DMS53 treated with DMSO at 0.1 percent for 48 hours (cell line): Measurements from ENCODE around the gene MLPH.
A peak's percentile ranks its signal among the peaks of the same experiment; 100 is the strongest.

Experiments used
- DNase-seq: peaks from one replicate; lab custom pipeline; 2025; ENCODE audit not compliant: unreplicated experiment; lab: John Stamatoyannopoulos, UW

MLPH gene

DNA sequence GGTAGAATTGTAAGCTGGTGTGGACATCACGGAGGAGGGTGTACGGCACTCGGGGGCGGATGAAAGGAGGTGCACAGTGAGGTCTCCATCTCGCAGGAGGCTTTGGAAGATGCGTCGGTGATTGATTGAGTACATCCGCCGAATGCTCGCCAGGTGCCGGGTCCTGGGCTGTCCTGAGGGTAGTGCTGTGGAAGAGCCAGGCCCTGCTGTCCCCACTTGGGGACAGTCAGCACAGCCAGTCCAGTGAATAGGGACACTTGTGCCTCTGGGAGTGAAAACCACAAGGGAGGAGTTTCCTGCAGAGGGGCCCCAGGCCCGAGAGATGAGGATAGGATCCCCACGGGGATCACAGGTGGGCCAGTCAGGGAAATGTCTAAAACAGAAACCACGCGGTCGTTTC is 28.1 kb downstream of the MLPH start:
- DNase-seq: no peak

DNA sequence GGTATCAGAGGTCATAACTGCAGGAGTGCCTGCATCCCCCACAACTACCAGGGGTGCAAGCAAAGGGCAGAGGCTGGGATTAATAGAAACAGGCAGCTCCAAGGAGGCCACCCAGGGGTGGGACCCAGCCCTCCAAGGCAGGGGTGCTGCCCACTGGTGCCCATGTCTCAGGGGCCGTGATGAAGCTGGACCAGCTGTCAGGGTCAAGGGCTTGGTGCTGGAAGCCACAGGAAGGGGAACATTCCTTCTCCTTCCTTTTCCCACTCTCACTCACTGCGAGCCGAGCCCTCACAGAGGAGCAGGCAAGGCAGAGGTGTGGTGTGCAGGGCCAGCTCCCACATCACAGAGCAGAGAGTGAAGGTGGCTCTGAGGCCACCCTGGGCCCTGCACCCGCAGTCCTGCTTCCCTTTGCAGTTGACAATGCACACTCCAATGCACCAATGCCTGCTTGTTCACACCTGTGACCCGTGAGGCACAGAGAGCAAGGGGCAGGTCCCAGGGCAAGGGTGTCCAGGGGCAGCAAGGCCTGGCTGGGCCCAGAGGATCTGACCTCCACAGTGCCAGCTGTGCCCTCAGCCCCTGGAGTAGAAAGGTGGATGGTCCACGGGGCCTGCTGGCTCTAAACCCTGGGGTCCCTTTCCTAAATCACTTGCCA is 28.7 kb downstream of the MLPH start:
- no peak for DNase-seq

DNA sequence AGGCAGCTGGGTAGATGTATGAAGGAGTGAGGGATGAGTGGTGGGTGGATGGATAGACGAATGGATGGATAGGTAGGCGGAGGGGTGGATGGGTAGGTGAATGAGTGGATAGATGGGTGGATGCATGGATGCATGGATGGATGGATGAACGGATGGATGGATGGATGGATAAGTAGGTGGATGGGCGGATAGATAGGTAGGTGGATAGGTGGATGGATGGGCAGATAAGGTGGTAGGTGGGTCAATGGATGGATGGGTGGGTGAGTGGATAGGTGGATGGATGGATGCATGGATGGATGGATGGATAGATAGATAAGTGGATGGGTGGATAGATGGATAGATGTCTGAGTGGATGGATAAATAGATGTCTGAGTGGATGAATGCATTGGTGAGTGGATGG is 30.1 kb downstream of the MLPH start:
- DNase-seq: no peak

DNA sequence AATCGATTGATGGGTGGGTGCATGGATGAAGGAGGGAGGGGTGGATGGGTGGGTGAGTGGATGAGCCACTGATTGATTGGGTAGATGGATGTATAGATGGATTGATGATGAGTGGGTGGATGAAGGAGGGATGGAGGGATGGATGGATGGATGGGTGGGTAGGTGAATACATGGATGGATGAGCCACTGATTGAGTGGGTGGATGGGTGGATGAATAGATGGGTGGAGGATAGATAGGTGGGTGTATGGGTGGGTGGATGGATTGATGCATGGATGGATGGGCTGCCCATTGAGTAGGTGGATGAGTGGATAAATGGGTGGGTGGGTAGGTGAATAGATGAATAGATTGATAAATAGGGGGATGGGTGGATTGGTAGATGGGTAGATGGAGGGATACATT is 30.9 kb downstream of the MLPH start:
- DNase-seq: no peak

DNA sequence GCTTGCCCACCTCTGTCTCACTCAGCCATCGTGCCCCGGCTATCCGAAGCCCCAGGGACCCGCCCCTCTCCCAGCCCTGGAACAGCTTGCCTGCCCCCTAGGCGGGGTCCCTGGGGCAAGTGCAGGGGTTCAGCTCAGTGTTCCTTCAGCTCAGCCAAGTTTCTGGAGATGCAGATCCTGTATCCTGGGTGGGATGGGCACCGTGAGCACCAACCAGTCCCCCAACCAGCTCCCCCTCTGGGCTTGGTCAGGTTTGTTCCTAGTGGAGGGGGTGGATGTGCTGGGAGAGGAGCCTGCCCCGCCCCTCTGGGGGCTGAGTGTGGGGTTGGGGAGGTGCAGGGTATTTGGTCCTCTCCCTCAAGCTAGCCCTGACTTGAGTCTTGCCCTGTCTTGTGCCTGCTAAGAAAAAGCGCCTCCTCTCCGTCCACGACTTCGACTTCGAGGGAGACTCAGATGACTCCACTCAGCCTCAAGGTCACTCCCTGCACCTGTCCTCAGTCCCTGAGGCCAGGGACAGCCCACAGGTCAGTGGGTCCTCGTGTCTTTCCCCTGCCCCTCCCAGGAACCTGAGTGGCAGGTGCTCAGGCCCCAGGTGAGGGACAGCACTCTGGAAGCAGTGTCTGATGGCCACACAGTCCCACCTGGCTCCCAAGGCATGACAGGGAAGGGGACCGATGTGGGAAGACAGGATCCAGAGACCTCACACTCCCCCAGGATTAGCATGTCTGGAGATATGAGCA is 32.6 kb downstream of the MLPH start:
- DNase-seq: no peak

DNA sequence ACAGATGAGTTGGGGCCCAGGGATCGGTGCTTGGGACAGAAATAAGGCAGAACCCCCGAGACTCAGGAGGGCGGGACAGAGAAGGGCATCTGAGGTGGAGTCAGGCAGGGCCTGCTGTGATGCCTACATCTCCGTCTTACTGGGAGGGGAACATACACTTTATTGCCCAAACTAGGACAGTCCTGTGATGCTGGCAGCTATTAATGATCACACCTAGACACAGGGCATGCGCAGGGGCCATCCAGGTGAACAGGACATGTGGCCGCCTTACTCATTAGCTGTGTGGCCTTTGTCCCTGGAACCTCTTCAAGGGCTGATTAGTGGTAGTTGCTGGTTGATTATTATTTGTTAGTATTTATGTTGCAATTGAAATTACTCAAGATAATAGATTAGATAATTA is 33.2 kb downstream of the MLPH start:
- DNase-seq: no peak

DNA sequence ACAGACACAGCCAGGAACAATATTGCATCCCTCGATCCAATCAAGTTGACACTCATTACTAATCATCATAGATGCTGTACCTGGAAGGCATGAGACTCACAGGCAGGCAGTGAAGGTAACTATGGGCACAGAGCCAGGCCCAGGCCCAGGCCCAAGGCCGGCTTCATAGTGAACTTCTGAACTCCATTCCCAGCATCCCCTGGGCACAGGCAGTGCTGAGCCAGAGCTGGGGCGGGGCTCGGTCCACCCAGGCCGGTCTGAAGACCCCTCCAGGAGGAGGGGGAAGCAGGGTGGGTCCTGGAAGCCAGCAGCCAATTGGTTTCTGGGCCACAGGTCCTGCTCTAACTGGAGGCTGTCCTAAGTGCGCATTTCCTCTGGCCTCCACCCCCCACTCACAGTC is 37.6 kb downstream of the MLPH start:
- no peak for DNase-seq

DNA sequence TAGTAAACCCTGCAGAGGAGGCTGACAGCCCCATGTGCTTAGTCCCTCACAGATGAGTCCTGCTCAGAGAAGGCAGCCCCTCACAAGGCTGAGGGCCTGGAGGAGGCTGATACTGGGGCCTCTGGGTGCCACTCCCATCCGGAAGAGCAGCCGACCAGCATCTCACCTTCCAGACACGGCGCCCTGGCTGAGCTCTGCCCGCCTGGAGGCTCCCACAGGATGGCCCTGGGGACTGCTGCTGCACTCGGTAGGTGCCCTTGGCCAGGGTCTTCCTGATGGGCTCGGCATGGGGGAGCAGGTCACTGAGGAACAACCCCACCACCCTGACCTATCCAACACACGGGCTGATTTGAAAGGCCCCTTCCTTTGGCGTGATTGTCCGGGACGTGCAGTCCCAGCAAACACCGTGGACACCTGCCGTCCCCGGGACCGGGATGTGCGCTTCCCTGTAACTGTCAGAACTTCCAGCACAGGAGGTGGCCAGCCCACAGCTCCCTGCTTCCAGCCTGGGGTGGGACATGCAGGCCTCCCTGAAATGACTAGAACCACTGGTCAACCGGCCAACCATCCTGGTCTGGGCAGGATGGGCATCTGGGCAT is 38.6 kb downstream of the MLPH start:
- no peak for DNase-seq

DNA sequence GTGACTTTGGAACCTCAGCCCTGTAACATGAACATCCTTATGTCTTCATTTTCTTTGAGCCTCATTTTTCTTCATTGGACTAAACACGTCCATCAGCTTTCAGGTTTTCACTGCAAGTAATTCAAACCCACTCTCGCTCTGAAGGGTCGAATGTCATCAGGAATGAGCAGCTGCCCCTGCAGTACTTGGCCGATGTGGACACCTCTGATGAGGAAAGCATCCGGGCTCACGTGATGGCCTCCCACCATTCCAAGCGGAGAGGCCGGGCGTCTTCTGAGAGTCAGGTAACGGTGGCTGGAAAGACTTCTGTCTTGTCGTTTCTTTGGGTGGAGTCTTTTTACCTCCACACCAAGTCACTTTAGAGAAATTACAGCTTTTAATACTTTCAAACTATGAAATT is 40.2 kb downstream of the MLPH start:
- no peak for DNase-seq

DNA sequence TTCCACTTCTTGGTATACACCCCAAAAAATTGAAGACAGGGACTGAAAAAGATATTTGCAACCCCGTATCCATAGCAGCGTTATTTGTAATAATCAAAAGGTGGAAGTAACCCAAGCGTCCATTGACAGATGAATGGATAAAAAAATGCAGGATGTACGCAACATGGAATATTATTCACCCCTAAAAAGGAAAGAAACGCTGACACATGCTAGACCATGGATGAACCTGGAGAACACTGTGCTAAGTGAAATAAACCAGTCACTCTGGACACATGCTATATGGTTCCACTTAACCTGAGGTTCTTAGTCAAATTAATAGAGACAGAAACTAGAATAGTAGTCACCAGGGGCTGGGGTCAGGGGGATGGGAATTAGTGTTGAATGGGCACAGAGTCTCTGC is 40.7 kb downstream of the MLPH start:
- no peak for DNase-seq

DNA sequence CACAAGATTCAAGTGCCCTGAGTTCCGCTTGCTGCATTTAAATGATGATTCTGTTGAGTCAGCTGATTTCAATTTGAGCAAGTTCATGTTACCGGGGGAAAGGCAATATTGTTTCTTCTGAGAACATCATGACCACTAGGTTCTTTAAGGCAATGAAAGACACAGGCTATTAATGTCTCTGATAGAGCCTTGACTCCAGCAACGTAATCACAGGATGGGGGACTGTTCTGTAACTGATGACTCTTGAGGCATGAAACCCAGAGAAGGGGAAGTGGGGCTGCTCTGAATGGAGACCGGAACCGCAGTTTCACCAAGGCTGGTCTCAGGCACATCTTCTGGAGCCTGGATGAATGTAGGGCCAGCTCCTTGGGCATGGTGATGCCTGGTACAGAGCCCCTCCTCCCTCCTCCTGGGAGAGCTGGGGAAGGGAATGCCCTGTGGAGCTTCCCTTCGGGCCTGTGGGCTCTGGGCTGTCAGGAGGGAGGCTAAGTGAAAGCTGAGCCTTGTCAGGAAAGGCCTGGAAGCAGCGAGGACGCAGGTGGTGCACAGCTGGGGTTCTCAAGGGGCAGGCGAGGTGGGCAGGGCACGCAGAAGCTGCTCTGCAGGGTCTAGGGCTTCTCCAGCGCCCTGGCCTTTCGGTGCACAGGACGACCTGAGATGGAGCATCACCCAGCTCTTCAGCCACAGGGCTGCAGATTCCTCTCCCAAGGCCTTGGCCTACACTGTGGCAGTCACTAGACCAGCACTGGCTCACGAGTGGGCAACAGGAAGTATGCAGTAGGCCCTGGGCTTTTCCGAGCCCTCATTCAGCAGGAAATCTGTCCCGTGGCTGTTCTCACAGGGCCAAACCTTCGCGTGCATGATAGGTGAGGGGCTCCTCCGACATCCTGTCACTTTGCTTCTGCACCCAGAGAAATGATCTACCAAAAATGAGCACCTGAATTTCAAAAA is 42.7 kb downstream of the MLPH start:
- DNase-seq: no peak

DNA sequence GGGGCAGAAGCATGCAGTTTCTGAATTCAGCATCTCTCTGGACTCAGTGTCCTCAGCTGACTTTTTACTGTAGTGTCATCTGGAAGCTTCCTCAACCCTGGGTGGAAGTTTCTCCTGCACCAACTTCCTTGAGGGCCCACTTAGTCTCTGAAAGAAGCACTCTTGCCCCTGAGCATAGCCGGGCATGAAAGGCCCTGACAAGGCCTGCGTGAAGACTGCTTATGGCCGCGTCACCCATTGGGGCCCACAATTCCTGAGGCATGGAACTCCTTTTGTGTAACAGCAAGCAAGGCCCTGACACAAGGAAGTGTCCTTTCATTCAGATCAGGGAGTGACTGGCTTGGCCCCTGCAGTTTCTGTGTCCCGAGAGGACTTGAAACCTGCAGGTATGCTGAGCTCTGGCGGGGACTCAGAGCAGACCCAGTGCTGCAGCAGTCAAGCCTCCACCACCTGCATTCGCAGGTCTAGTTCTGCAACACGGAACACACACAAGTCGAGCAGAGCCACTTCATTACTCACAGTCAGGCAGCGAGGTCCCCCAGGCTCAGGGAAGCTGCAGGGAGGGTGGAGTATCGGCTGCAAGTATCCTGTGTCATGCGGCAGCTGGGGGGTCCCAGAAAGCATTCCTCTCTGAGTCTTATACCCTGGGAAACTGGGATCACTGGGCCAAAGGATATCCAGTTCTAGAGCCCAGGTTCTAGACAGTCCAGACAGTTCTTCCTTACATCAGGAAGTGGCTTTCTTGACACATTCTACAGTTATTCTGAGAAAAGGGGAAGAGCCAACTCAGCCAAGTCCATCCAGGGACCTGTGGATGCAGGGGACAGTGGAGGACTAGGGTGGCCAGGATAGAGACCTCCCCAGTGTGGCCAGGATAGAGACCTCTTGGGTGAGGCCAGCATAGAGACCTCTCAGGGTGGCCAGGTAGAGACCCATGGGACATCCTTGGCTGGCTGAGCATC is 43.7 kb downstream of the MLPH start:
- DNase-seq: no peak

DNA sequence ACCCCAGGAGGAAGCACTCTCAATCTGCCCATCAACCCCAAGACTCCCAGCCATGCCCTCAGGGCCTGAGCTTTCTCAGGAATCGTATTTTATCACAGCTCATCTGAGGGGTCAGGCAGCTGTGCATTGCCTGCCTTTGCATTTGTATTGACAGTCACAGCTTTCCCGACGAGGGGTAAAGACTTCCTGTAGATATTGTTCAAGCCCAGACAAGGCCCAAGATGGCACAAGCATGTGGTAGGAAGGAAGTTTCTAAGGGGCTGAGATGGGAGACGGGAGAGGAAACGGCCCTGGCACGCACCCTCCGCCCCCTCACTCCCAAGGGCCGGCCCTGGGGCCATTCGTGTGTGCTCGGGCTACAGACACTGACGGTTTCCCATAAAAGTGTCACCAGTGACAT is 45.1 kb downstream of the MLPH start:
- DNase-seq: no peak

DNA sequence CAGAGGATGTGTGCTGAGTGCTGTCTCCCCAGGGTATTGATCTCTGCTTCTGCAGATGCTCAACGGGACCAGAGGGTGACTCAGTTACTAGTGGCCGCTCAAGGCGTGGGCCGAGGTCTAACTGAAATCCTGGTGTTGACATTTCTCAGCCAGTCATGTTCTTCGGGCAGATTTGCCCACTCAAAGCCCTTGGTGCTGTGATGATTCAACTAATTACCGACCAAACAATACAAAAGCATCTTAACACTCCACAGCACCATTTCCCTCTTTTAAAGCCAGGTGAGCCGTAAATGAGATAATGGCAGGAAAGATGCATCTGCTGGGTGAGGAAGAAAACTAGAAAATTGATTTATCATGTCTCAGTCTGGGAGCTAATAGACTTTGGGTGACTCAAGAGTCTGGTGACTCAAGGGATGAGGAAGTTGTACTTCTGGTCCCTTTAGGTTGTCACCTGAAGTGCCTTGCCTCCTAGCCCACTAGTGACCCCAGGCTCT is 46.7 kb downstream of the MLPH start:
- peak; percentile 21 for DNase-seq

DNA sequence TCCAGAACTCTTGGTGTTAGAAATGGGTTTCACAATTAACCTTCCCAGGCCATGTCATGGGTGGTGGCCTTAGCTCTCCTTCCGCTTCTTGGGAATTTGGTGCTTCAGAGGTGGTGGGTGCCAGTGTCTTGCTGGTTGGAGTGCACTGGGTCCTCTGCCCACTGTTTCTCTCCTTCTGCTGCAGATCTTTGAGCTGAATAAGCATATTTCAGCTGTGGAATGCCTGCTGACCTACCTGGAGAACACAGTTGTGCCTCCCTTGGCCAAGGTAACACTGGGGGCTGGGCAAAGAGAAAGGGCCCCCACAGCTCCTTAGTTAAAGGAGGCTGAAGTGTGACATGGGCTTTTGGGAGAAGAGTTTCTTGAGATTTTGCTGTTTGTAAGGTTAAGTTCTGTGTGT is 47.3 kb downstream of the MLPH start:
- no peak for DNase-seq

DNA sequence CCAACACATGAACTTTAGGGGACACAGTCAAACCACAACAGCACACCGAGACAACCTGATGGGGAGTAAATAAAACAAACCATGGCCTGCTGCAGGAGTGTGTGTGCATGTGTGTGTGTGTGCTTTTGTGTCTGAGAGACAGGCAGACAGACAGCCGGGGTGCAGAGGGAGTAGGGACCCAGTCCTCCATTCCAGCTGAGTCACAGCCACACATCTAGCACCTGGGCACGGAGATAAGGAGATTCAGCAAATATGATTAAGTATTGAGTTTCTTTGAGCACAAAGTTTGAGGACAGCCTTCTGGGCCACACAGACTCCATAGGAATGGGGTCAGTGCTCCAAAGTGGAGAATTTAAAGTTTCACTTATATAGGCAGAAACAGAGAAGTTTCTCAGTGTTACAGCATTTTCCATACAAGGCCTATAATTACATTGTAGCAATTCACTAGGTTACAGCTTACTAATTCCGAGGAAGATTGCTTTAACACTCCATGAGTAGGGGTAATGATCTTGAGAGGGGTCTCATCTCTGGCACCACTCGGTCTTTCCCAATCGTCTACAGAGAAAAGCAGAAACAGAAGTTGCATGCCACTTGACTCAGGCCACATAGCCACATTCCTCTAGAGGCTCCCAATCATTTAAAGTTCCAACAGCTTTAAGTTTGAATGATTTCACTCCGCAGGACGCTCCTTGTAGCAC is 48.5 kb downstream of the MLPH start:
- DNase-seq: no peak

DNA sequence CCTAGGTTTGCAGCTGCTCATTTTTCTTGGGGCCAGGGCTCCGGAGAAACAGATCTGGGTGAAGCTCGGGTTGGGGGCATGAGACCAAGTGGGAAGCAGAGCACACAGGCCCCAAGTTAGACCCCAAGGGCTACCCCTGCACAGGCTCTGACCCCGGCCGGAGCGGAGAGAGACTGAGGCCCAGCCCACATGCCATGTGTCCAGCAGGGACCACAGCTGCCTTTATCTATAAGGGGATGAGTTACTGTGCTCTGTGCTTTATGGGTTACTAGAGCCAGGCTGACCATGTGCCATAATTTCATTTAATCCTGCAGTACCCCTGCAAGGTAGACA is 49.0 kb downstream of the MLPH start:
- DNase-seq: no peak

DNA sequence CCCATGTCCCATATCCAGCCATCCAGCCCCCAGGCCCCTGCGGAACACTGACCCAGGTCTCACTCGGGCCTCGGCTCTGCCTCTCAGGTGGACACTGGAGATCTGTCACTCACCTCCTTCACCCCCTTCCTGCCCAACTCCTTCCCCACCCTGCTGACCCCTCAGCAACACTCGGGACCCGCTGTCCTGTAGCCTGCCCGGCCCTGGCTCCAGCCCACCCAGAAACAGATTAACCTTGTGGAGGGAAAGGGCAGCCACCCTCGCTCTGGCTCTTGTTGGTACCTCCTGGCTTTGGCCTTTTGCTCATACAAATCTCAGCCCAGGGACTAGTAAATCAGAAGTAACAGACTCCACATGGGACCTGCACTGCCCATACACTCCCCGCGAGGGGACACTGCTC is 49.6 kb downstream of the MLPH start:
- no peak for DNase-seq

DNA sequence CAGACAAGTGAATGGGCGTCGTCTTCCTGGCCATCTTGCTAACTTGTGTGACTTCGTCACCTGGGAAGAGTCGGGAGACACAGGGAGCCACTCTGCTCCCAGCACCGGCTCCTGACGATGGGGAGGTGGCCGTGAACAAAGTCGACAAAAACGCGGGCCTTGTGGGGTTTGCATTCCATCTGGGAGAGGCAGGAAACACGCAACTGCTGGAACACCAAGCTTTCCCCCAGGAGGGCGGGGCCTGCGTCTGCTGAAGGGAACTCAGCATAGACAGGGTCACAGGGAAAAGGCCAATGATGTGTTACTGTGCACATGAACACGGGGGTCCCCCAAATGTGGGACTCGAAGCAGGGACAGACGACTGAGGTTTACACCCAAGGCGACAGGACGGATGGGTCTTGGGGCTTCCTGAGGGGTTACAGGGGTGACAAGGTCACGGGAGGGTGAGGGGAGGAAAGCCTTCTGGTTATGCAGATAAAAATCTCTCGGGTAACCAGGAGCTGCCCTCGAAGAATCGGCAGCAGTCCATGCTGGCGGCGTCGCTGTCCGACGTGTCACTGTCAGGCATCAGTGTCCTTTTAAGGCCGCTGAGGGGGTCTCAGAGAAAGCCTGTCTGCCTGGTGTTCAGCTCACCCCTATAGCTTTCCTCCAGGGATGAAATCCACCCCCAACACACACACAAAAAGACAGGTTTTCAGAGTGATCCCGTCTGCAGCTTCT is 51.1 kb downstream of the MLPH start:
- DNase-seq: no peak
